Fibroblast of lung (primary cell): ENCODE measurements around the gene ALPK1.
"Not testable (repeated sequence)": the region's sequence is repeated elsewhere in the genome, so short reads cannot be mapped to it uniquely, and the experiment has no call there.

Experiments used
- CTCF ChIP-seq, 2 donors: IDR thresholded peaks in 1 of 2; conservative IDR thresholded peaks in 1 of 2; 1 replicate in 1 of 2; 2 replicates in 1 of 2; pipeline ENCODE4 v1.5.1; 2011 to 2012; ENCODE audit warnings: low read length in 2 of 2, control low read depth in 1 of 2, inconsistent platforms in 1 of 2, low read depth in 1 of 2, mild to moderate bottlenecking in 1 of 2
- EZH2 ChIP-seq: IDR thresholded peaks from 2 replicates; pipeline ENCODE4 v1.5.1; 2012; ENCODE audit warnings: low read length, control low read depth, mild to moderate bottlenecking; ENCODE audit errors: missing control alignments

DNA sequence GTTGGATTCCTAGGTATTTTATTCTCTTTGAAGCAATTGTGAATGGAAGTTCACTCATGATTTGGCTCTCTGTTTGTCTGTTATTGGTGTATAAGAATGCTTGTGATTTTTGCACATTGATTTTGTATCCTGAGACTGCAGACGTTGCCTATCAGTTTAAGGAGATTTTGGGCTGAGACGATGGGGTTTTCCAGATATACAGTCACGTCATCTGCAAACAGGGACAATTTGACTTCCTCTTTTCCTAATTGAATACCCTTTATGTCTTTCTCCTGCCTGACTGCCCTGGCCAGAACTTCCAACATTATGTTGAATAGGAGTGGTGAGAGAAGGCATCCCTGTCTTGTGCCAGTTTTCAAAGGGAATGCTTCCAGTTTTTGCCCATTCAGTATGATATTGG lies 8.3 kb downstream of the ALPK1 start:
- TF ChIP-seq CTCF (conservative IDR thresholded peaks at IDR 0.05 in 1 of 2, IDR thresholded peaks at IDR 0.05 in 1 of 2; ENCODE audit: low read depth in 1 of 2, low read length in 2 of 2); EZH2: not testable (repeated sequence)
